B cell (primary cell): Measurements from ENCODE around the gene EDN3. TPM values are rescaled to one million over a fixed set of nuclear protein-coding genes. Genes with fewer than 3 reads are reported as not detected.

Source experiments
- ATAC-seq: fragments of 200-7000 bp; cut with Tn5 transposase; one replicate; pipeline ENCODE4 v1.10.0; 2021; ENCODE audit warnings: low read depth, mild to moderate bottlenecking, moderate number of reproducible peaks, moderate library complexity
- CTCF ChIA-PET: fragments of 350-600 bp; sonication (Branson Sonifier 250); formaldehyde crosslinking; loops from one replicate; lab custom pipeline; 2021; ENCODE audit warnings: antibody characterized with exemption, inconsistent platforms; lab: Charles Lee
- POLR2A ChIA-PET: fragments of 350-600 bp; sonication (Branson Sonifier 250); formaldehyde crosslinking; loops from one replicate; lab custom pipeline; 2021; ENCODE audit warnings: antibody characterized with exemption; lab: Charles Lee
- DNase-seq: peaks from one replicate; pipeline ENCODE4 v3.0.0; 2013
- H2AFZ ChIP-seq: 2 replicates; pipeline ENCODE4 v1.6.1; 2012; ENCODE audit warnings: mild to moderate bottlenecking, low read depth, low read length; ENCODE audit not compliant: insufficient read depth, poor library complexity, severe bottlenecking
- H3K27ac ChIP-seq, 2 donors: 1 replicate in 1 of 2; 2 replicates in 1 of 2; pipeline ENCODE4 v1.5.1; 2012 to 2013; ENCODE audit warnings: low read length in 2 of 2, mild to moderate bottlenecking in 2 of 2, moderate library complexity in 1 of 2
- H3K27me3 ChIP-seq, 4 experiments: fragments of 200-600 bp in 1 of 4; sonication (generic) in 1 of 4; replicated peaks in 1 of 4; 1 replicate in 2 of 4; 2 replicates in 2 of 4; pipeline versions ENCODE4 v1.6.1 to v1.7.0; 2013 to 2016; ENCODE audit warnings: low read length in 3 of 4, mild to moderate bottlenecking in 2 of 4, mixed read lengths in 1 of 4, moderate library complexity in 1 of 4; ENCODE audit not compliant: insufficient read depth in 4 of 4, control insufficient read depth in 3 of 4; ENCODE audit errors: control extremely low read depth in 1 of 4
- H3K36me3 ChIP-seq, 2 experiments: replicated peaks in 1 of 2; 1 replicate in 1 of 2; 2 replicates in 1 of 2; pipeline versions ENCODE4 v1.6.1 to v1.7.1; 2013; ENCODE audit warnings: low read length in 1 of 2; ENCODE audit not compliant: insufficient read depth in 2 of 2, control insufficient read depth in 1 of 2; ENCODE audit errors: control extremely low read depth in 1 of 2, extremely low read depth in 1 of 2
- H3K4me1 ChIP-seq, 2 donors: fragments of 200-600 bp in 1 of 2; sonication (generic) in 1 of 2; 1 replicate in 1 of 2; 2 replicates in 1 of 2; pipeline versions ENCODE4 v1.5.1 to v1.6.1; 2013 to 2017; ENCODE audit warnings: low read length in 2 of 2; ENCODE audit not compliant: control insufficient read depth in 2 of 2, insufficient read depth in 2 of 2
- H3K4me2 ChIP-seq: replicated peaks from 2 replicates; pipeline ENCODE3; 2012; ENCODE audit warnings: mild to moderate bottlenecking, low read depth, low read length; ENCODE audit not compliant: poor library complexity, severe bottlenecking
- H3K4me3 ChIP-seq, 5 experiments: fragments of 200-600 bp in 1 of 5; sonication (generic) in 1 of 5; 1 replicate in 3 of 5; 2 replicates in 2 of 5; pipeline versions ENCODE4 v1.5.1 to v1.7.0; 2011 to 2016; ENCODE audit warnings: low read length in 4 of 5, mild to moderate bottlenecking in 4 of 5, low read depth in 2 of 5, control low read depth in 1 of 5, moderate library complexity in 1 of 5; ENCODE audit not compliant: insufficient read depth in 1 of 5; ENCODE audit errors: control extremely low read depth in 1 of 5, extremely low read depth in 1 of 5
- H3K79me2 ChIP-seq: fragments of 200-600 bp; sonication (generic); one replicate; pipeline ENCODE4 v1.6.0; 2016; ENCODE audit warnings: low read length; ENCODE audit not compliant: control insufficient read depth, insufficient read depth
- H3K9ac ChIP-seq: fragments of 200-600 bp; sonication (generic); 2 replicates; pipeline ENCODE4 v1.6.1; 2017; ENCODE audit warnings: mild to moderate bottlenecking, low read length, moderate library complexity
- H3K9me3 ChIP-seq, 3 donors: one replicate each; pipeline versions ENCODE4 v1.6.1 to v1.7.1; 2013; ENCODE audit warnings: low read length in 2 of 3; ENCODE audit not compliant: control insufficient read depth in 2 of 3, insufficient read depth in 1 of 3; ENCODE audit errors: control extremely low read depth in 1 of 3
- H4K20me1 ChIP-seq: 2 replicates; pipeline ENCODE4 v1.6.0; 2012; ENCODE audit warnings: mild to moderate bottlenecking, low read length; ENCODE audit not compliant: insufficient read depth, control insufficient read depth, poor library complexity, severe bottlenecking
- H3K27ac Mint-ChIP-seq: one replicate; pipeline ENCODE4 v1.8.0; 2021; ENCODE audit warnings: mixed read lengths
- H3K27me3 Mint-ChIP-seq: one replicate; pipeline ENCODE4 v1.8.0; 2021; ENCODE audit warnings: mixed read lengths
- H3K4me1 Mint-ChIP-seq: one replicate; pipeline ENCODE4 v1.8.0; 2021; ENCODE audit warnings: mixed read lengths
- H3K4me3 Mint-ChIP-seq: one replicate; pipeline ENCODE4 v1.8.0; 2021; ENCODE audit warnings: mixed read lengths
- H3K9me3 Mint-ChIP-seq: one replicate; pipeline ENCODE4 v1.8.0; 2022; ENCODE audit warnings: mixed read lengths; ENCODE audit not compliant: insufficient read depth
- EZH2 ChIP-seq: IDR thresholded peaks from 2 replicates; pipeline ENCODE4 v1.6.1; 2012; ENCODE audit warnings: borderline replicate concordance, low read depth, mild to moderate bottlenecking, moderate library complexity, low read length; ENCODE audit not compliant: insufficient read depth, poor library complexity, severe bottlenecking
- WGBS: methylation state at CpG from one replicate; pipeline ENCODE4 v1.1.5; 2013; ENCODE audit warnings: missing lambda C conversion rate; ENCODE audit not compliant: insufficient coverage; 5-methylcytosine and 5-hydroxymethylcytosine counted together
- intact Hi-C: fragments of 100-400 bp; cut with micrococcal nuclease; formaldehyde crosslinking; loops from one replicate; pipeline ENCODE4 v1.10.0; 2022
- polyA plus RNA-seq: library from polyadenylated mRNA; depleted of rRNA; stranded (reverse); fragments of >200 nt; gene quantifications from 2 replicates; pipeline ENCODE4 v1.2.3, GENCODE V29; 2012
- total RNA-seq, 2 donors: library from RNA; stranded (reverse); fragments of 120-200 nt in 1 of 2; gene quantifications; 1 replicate in 1 of 2; 2 replicates in 1 of 2; pipeline versions ENCODE4 v1.2.3 to v1.2.4, GENCODE V29; 2013 to 2022
- TF ChIP-seq, protein P1 (sequence below): fragments of 200-600 bp; IDR thresholded peaks from one replicate; pipeline ENCODE4 v1.8.0; 2022; ENCODE audit warnings: antibody characterized with exemption, mild to moderate bottlenecking

Gene EDN3
- total and polyA plus RNA-seq, 2 donors (not counting 1 experiment from before 2014, with no cell fraction given) = 0.04 TPM; not detected in 1

- Histone ChIP-seq H3K79me2 (no peaks in the 10 kb centered on the region), H3K36me3 (no peaks in the 10 kb centered on the region), H4K20me1 (no peaks in the 10 kb centered on the region), H3K4me2 (no peak overlapping the region), H3K9me3 (no peaks in the 10 kb centered on the region), H3K4me1 (no peaks in the 10 kb centered on the region), H2AFZ (no peak overlapping the region), H3K27ac (no peak overlapping the region), H3K9ac (no peak overlapping the region), H3K27me3 (peaks cover 0 to 8% (median 0%) of the 10 kb centered on the region in 4 experiments), H3K4me3 (no peak overlapping the region)
- TF ChIP-seq EZH2 = no peak
- TF ChIP-seq, protein P1, sequence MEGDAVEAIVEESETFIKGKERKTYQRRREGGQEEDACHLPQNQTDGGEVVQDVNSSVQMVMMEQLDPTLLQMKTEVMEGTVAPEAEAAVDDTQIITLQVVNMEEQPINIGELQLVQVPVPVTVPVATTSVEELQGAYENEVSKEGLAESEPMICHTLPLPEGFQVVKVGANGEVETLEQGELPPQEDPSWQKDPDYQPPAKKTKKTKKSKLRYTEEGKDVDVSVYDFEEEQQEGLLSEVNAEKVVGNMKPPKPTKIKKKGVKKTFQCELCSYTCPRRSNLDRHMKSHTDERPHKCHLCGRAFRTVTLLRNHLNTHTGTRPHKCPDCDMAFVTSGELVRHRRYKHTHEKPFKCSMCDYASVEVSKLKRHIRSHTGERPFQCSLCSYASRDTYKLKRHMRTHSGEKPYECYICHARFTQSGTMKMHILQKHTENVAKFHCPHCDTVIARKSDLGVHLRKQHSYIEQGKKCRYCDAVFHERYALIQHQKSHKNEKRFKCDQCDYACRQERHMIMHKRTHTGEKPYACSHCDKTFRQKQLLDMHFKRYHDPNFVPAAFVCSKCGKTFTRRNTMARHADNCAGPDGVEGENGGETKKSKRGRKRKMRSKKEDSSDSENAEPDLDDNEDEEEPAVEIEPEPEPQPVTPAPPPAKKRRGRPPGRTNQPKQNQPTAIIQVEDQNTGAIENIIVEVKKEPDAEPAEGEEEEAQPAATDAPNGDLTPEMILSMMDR = no peak
- Mint-ChIP-seq H3K27me3 (peaks cover 12% of the 10 kb centered on the region), H3K4me3 (no peak overlapping the region), H3K9me3 (no peaks in the 10 kb centered on the region), H3K4me1 (peaks cover 2% of the 10 kb centered on the region), H3K27ac (no peak overlapping the region)
- intact Hi-C loops = no loop called here
- ATAC-seq (no peak), DNase-seq (no peak)
- ChIA-PET POLR2A (no interaction called here), CTCF (no interaction called here)
- WGBS = 80% methylated on average over 3 of the region's 5 CpGs
Observed at GRCh38 chr20:59361411-59361810, 61.0 kb downstream of the EDN3 start.

DNA sequence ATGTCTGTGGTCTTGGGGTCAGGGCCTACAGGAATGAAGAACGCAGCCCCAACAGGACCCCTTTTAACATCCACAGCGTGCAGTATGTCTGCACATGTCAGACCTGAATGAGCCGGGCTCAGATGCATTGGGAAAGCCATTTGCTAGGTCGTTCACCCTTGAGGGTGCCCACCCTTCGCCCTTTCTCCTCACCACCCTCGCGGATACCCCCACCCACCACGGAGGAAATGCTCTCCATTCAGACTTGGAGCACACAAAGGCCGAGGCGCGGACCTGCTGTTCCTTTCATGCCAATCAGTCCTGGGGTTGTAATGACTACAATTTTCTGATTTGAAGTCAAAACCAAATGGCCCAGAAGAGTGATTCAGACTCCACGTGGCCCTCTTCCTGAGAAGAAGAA lies 62.7 kb downstream of the EDN3 start:
- H3K27ac Mint-ChIP-seq = no peak overlapping the region

More for the DNA sequence above, 62.7 kb downstream of the EDN3 start:
- no peaks in the 10 kb centered on the region for H3K4me1 ChIP-seq
- no peaks in the 10 kb centered on the region for H4K20me1 ChIP-seq
- peaks cover 2% of the 10 kb centered on the region for H3K4me1 Mint-ChIP-seq
- no peak overlapping the region for H3K9ac ChIP-seq
- DNase-seq (no peak), ATAC-seq (no peak)
- no peaks in the 10 kb centered on the region for H3K27me3 ChIP-seq
- no peaks in the 10 kb centered on the region for H3K79me2 ChIP-seq
- peaks cover 12% of the 10 kb centered on the region for H3K27me3 Mint-ChIP-seq
- no peak overlapping the region for H3K4me3 ChIP-seq
- WGBS = 74% methylated on average over 9 of the region's 12 CpGs
- H3K9me3 ChIP-seq = no peaks in the 10 kb centered on the region
- H3K4me3 Mint-ChIP-seq = no peak overlapping the region
- no peak overlapping the region for H3K4me2 ChIP-seq
- no peak for TF ChIP-seq EZH2
- TF ChIP-seq, protein P1 = no peak
- H2AFZ ChIP-seq = no peak overlapping the region
- no peak overlapping the region for H3K27ac ChIP-seq
- H3K36me3 ChIP-seq = no peaks in the 10 kb centered on the region
- H3K9me3 Mint-ChIP-seq = no peaks in the 10 kb centered on the region
- intact Hi-C loops = no loop called here
- POLR2A ChIA-PET = no interaction called here
- CTCF ChIA-PET = no interaction called here
